VCaP (cell line): ENCODE results near the gene TCF19.

Experiments
- H3K27ac ChIP-seq: fragments of 450-650 bp; 2 replicates; pipeline ENCODE4 v1.5.1; 2017
- CTCF ChIP-seq: fragments of 450-650 bp; conservative IDR thresholded peaks from 2 replicates; pipeline ENCODE4 v1.5.1; 2017; ENCODE audit warnings: mild to moderate bottlenecking, moderate library complexity

Gene TCF19

GRCh38 chr6:31130751-31131150 lies 27.6 kb upstream of the TCF19 start:
- TF ChIP-seq CTCF: no peak
- no peak overlapping the region for H3K27ac ChIP-seq

- H3K27ac ChIP-seq: no peak overlapping the region
- no peak for TF ChIP-seq CTCF
These were observed 26.8 kb upstream of the TCF19 start for GRCh38 chr6:31131595-31131994.

GRCh38 chr6:31132806-31133205 lies 25.6 kb upstream of the TCF19 start:
- no peak overlapping the region for H3K27ac ChIP-seq
- no peak for TF ChIP-seq CTCF

GRCh38 chr6:31135710-31136109 lies 22.7 kb upstream of the TCF19 start:
- TF ChIP-seq CTCF: no peak
- H3K27ac ChIP-seq: no peak overlapping the region

GRCh38 chr6:31138982-31139381 lies 19.4 kb upstream of the TCF19 start, which contains the start of gene PSORS1C2:
PSORS1C2 (minus strand) TSS chr6:31139066; CDS start chr6:31139026, 40 bp downstream.
- no peak within 1 kb of the TSS for H3K27ac ChIP-seq

GRCh38 chr6:31139599-31139998 lies 18.8 kb upstream of the TCF19 start:
- H3K27ac ChIP-seq: no peak overlapping the region

More at GRCh38 chr6:31138982-31139381, 19.4 kb upstream of the TCF19 start, which contains the start of gene PSORS1C2:
- no peak for TF ChIP-seq CTCF

GRCh38 chr6:31140643-31141042 lies 17.7 kb upstream of the TCF19 start:
- H3K27ac ChIP-seq: no peak overlapping the region
- no peak for TF ChIP-seq CTCF

More at GRCh38 chr6:31139599-31139998, 18.8 kb upstream of the TCF19 start:
- TF ChIP-seq CTCF: no peak

GRCh38 chr6:31142361-31142761 lies 16.0 kb upstream of the TCF19 start:
- no peak overlapping the region for H3K27ac ChIP-seq
- TF ChIP-seq CTCF: no peak
